Measurements from ENCODE around the gene WDR37. TPM values are rescaled to one million over a fixed set of nuclear protein-coding genes. Genes with fewer than 3 reads are reported as not detected.

The WDR37 gene
- total RNA-seq, 2 donors from 2014 or later = 11.9 to 22.8 TPM

DNA sequence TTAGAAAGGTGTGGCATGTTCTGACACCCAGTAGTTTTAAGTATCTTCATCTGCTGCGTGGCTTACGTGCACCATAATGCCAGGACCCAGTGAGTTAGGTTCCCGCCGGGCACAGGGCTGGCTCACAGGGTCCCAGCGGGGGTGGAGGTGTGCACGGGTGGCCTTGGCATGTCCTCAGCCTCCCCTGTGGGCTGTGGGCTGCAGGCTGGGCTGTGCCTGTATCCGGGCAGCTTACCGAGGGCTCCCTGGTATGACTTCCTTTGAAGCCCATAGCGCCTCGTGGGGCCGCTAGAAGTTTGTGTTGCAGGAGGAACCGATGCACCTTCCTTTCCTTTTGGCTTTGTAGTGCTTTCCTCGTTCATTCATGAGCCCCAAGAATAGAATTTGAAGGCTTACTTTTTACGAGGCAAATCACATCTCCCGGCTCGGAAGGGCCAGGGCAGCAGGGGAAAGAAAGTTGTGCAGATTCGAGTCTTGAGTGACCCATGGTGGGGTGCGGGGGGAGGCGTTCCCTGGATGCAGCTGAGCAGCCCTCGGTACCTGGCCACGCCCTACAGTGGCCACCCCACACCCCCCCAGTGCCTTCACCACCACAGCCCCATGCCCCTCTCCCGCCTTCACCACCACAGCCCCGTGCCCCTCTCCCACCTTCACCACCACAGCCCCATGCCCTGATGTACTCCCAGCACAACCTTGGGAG, 113.2 kb downstream of the WDR37 start:
- H3K27ac ChIP-seq = no peak overlapping the region
- intact Hi-C loops (cut with DNase I) = no loop called here
- DNase-seq (ENCODE audit: low spot score) = no peak
- no peaks in the 10 kb centered on the region for H3K36me3 ChIP-seq
- H3K27me3 ChIP-seq (replicated peaks; ENCODE audit: insufficient read depth) = no peaks in the 10 kb centered on the region
- WGBS = 68% methylated on average over 23 of the region's 23 CpGs
- no peak for TF ChIP-seq POLR2AphosphoS5 (IDR thresholded peaks at IDR 0.05)
- TF ChIP-seq, protein P1, sequence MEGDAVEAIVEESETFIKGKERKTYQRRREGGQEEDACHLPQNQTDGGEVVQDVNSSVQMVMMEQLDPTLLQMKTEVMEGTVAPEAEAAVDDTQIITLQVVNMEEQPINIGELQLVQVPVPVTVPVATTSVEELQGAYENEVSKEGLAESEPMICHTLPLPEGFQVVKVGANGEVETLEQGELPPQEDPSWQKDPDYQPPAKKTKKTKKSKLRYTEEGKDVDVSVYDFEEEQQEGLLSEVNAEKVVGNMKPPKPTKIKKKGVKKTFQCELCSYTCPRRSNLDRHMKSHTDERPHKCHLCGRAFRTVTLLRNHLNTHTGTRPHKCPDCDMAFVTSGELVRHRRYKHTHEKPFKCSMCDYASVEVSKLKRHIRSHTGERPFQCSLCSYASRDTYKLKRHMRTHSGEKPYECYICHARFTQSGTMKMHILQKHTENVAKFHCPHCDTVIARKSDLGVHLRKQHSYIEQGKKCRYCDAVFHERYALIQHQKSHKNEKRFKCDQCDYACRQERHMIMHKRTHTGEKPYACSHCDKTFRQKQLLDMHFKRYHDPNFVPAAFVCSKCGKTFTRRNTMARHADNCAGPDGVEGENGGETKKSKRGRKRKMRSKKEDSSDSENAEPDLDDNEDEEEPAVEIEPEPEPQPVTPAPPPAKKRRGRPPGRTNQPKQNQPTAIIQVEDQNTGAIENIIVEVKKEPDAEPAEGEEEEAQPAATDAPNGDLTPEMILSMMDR (IDR thresholded peaks at IDR 0.05) = no peak
- no peak overlapping the region for H3K4me3 ChIP-seq
- no peaks in the 10 kb centered on the region for H3K4me1 ChIP-seq (replicated peaks)
- no peaks in the 10 kb centered on the region for H3K9me3 ChIP-seq

DNA sequence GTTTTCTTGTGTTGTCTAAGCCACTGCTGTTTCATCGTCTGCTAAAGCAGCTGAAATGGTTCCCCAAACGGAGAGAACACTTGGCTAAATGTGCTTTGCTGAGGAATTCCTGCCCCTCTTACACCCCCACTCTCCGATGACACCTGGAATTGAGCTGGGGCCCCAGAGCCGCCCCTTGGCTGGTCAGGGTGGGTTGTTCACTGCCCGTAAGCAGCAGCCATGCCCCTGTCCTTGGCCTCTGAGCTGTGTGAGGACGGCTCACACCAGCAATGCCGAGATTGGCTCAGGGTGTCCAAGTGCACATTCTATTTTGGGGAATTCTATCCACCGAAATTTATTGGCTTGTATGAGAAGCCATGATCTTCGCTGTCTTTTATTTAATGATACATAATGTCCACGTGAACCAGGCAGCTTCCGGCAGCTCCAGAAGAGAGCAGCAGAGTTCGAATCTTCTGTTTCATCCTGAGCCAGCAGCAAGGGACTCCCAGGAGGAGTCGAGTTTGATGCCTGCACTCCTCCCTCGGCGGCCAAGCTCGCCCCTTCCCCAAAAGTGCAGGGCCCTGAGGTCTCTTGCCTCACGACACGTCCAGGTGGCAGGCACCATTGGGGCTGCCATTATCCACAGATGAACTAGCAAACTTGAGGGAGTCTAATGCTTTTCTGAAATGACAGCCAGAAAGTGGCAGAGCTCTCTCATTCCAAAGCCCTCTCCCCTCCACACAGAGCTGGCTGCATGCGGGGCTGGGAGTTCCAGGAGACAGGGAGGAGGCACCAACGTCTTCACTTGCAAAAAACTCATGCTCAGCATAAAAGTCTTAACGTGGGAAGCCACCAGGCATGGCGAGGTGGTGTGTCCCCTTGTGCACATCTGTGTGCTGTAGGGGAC, 114.0 kb downstream of the WDR37 start:
- intact Hi-C loops (cut with DNase I) = no loop called here
- H3K9me3 ChIP-seq = no peaks in the 10 kb centered on the region
- no peak overlapping the region for H3K4me3 ChIP-seq
- no peaks in the 10 kb centered on the region for H3K4me1 ChIP-seq (replicated peaks)
- DNase-seq (ENCODE audit: low spot score) = no peak
- TF ChIP-seq POLR2A (IDR thresholded peaks at IDR 0.05) (no peak), POLR2AphosphoS5 (IDR thresholded peaks at IDR 0.05) (no peak)
- TF ChIP-seq, protein P1 (IDR thresholded peaks at IDR 0.05) = no peak
- H3K27me3 ChIP-seq (replicated peaks; ENCODE audit: insufficient read depth) = no peaks in the 10 kb centered on the region
- H3K36me3 ChIP-seq = no peaks in the 10 kb centered on the region
- WGBS = 57% methylated on average over 21 of the region's 22 CpGs
- H3K27ac ChIP-seq = no peak overlapping the region

DNA sequence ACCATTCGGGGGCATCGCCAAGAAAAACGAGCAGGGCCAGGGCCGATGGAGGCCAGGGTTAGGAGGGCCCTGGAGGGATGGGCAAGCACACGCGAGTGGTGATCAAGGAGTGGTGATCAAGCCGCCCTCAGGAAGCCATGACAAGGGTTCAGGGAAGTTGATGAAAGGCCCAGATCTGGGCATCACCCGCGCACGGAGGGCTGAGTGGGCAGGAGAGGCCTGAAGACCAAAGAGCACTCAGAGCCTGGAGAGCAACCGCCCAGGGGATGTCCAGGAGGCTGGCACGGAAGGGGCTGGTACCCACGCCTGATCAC, 114.6 kb downstream of the WDR37 start:
- Histone ChIP-seq H3K9me3 (no peaks in the 10 kb centered on the region), H3K27me3 (replicated peaks; ENCODE audit: insufficient read depth) (no peaks in the 10 kb centered on the region), H3K36me3 (no peaks in the 10 kb centered on the region), H3K27ac (no peak overlapping the region), H3K4me3 (no peak overlapping the region), H3K4me1 (replicated peaks) (no peaks in the 10 kb centered on the region)
- intact Hi-C loops (cut with DNase I) = no loop called here
- 91% methylated on average over 13 of the region's 13 CpGs for WGBS
- no peak for TF ChIP-seq POLR2A (IDR thresholded peaks at IDR 0.05)
- no peak for TF ChIP-seq POLR2AphosphoS5 (IDR thresholded peaks at IDR 0.05)
- TF ChIP-seq, protein P1 (IDR thresholded peaks at IDR 0.05) = no peak
- no peak for DNase-seq (ENCODE audit: low spot score)

DNA sequence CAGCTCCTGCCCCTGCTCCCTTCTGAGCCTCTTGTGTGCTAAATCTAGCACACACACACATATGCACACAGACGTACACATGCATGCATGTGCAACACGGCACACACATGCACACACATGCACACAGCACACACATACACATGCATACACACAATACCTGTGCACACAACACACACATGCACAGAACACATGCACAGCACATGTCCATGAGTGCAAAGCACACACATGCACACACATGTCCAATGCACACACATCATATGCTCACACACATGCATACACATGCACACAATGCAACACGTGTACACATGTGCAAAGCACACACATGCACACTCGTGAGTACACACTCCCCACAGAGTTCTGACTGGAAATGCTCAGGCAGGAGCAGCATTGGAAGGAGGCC, 115.0 kb downstream of the WDR37 start:
- no peak overlapping the region for H3K27ac ChIP-seq
- no peaks in the 10 kb centered on the region for H3K4me1 ChIP-seq (replicated peaks)
- no peaks in the 10 kb centered on the region for H3K9me3 ChIP-seq
- no peaks in the 10 kb centered on the region for H3K27me3 ChIP-seq (replicated peaks; ENCODE audit: insufficient read depth)
- intact Hi-C loops (cut with DNase I) = no loop called here
- no peak for DNase-seq (ENCODE audit: low spot score)
- TF ChIP-seq, protein P1 (IDR thresholded peaks at IDR 0.05) = no peak
- TF ChIP-seq POLR2A (IDR thresholded peaks at IDR 0.05) (no peak), POLR2AphosphoS5 (IDR thresholded peaks at IDR 0.05) (no peak)
- H3K4me3 ChIP-seq = no peak overlapping the region
- no peaks in the 10 kb centered on the region for H3K36me3 ChIP-seq
- WGBS = 96% methylated on average over 4 of the region's 4 CpGs

Measured in prostate gland (tissue), 2 donors.